Neural crest cell (in vitro differentiated cells): ENCODE measurements around the gene ATOX1. TPM values are rescaled to one million over a fixed set of nuclear protein-coding genes. Genes with fewer than 3 reads are reported as not detected.
A peak's percentile ranks its signal among the peaks of the same experiment; 100 is the strongest.

Experiments
- DNase-seq: peaks from one replicate; pipeline ENCODE4 v3.0.0; 2021; ENCODE audit warnings: low read depth, mixed read lengths, low spot score
- H3K27ac Mint-ChIP-seq: one replicate; pipeline ENCODE4 v1.8.0; 2021; ENCODE audit warnings: mild to moderate bottlenecking, mixed read lengths; ENCODE audit not compliant: unreplicated experiment
- H3K27me3 Mint-ChIP-seq: 2 replicates; pipeline ENCODE4 v1.8.0; 2021; ENCODE audit warnings: low read depth, mild to moderate bottlenecking, mixed read lengths
- H3K36me3 Mint-ChIP-seq: 2 replicates; pipeline ENCODE4 v1.8.0; 2021; ENCODE audit warnings: low read depth, mild to moderate bottlenecking, mixed read lengths
- H3K4me1 Mint-ChIP-seq: 2 replicates; pipeline ENCODE4 v1.8.0; 2021; ENCODE audit warnings: mixed read lengths
- H3K4me3 Mint-ChIP-seq: one replicate; pipeline ENCODE4 v1.8.0; 2021; ENCODE audit warnings: mild to moderate bottlenecking, mixed read lengths
- H3K9me3 Mint-ChIP-seq: 2 replicates; pipeline ENCODE4 v1.8.0; 2021; ENCODE audit warnings: mixed read lengths
- CTCF ChIP-seq: fragments of 200-600 bp; sonication (generic); conservative IDR thresholded peaks from 2 replicates; pipeline ENCODE4 v1.5.0; 2021; ENCODE audit warnings: antibody characterized with exemption, mild to moderate bottlenecking
- total RNA-seq: library from RNA; stranded (reverse); gene quantifications from 2 replicates; pipeline ENCODE4 v1.2.1, GENCODE V29; 2021

Gene ATOX1
- total RNA-seq, 1 donor from 2014 or later = 84.6 TPM

GRCh38 chr5:151721812-151722391, 36.5 kb downstream of the ATOX1 start:
- no peak for DNase-seq
- H3K27ac Mint-ChIP-seq = peak overlapping the region; percentile 43
- H3K4me3 Mint-ChIP-seq = no peak overlapping the region
- TF ChIP-seq CTCF = no peak
- H3K27me3 Mint-ChIP-seq = no peaks in the 10 kb centered on the region
- H3K9me3 Mint-ChIP-seq = no peaks in the 10 kb centered on the region
- H3K4me1 Mint-ChIP-seq = peaks cover 22% of the 10 kb centered on the region
- no peaks in the 10 kb centered on the region for H3K36me3 Mint-ChIP-seq

- no peak overlapping the region for H3K27ac Mint-ChIP-seq
- TF ChIP-seq CTCF = no peak
- H3K4me3 Mint-ChIP-seq = no peak overlapping the region
- DNase-seq = no peak
- peaks cover 17% of the 10 kb centered on the region for H3K4me1 Mint-ChIP-seq
- no peaks in the 10 kb centered on the region for H3K9me3 Mint-ChIP-seq
- H3K27me3 Mint-ChIP-seq = no peaks in the 10 kb centered on the region
- no peaks in the 10 kb centered on the region for H3K36me3 Mint-ChIP-seq
These were observed 37.3 kb downstream of the ATOX1 start for GRCh38 chr5:151721087-151721646.

- Mint-ChIP-seq H3K27me3 (no peaks in the 10 kb centered on the region), H3K36me3 (no peaks in the 10 kb centered on the region), H3K4me1 (peaks cover 12% of the 10 kb centered on the region), H3K27ac (no peak overlapping the region), H3K4me3 (no peak overlapping the region), H3K9me3 (no peaks in the 10 kb centered on the region)
- TF ChIP-seq CTCF = no peak
- no peak for DNase-seq
These were observed 38.2 kb downstream of the ATOX1 start for GRCh38 chr5:151720215-151720614.

GRCh38 chr5:151719228-151720000, 39.0 kb downstream of the ATOX1 start:
- no peak overlapping the region for H3K27ac Mint-ChIP-seq
- H3K4me1 Mint-ChIP-seq = peaks cover 12% of the 10 kb centered on the region
- DNase-seq = peak; percentile 17
- no peaks in the 10 kb centered on the region for H3K27me3 Mint-ChIP-seq
- no peaks in the 10 kb centered on the region for H3K9me3 Mint-ChIP-seq
- H3K4me3 Mint-ChIP-seq = no peak overlapping the region
- no peaks in the 10 kb centered on the region for H3K36me3 Mint-ChIP-seq
- TF ChIP-seq CTCF = peak; percentile 58

- Mint-ChIP-seq H3K4me1 (peaks cover 12% of the 10 kb centered on the region), H3K36me3 (no peaks in the 10 kb centered on the region), H3K9me3 (no peaks in the 10 kb centered on the region), H3K27ac (no peak overlapping the region), H3K27me3 (no peaks in the 10 kb centered on the region), H3K4me3 (no peak overlapping the region)
- DNase-seq = no peak
- no peak for TF ChIP-seq CTCF
These were observed 39.8 kb downstream of the ATOX1 start for GRCh38 chr5:151718646-151719045.
